ENCODE results near the gene SUPT5H.

GRCh38 chr19:39475748-39476147, 30.4 kb downstream of the SUPT5H start:
- TF ChIP-seq, protein P1, sequence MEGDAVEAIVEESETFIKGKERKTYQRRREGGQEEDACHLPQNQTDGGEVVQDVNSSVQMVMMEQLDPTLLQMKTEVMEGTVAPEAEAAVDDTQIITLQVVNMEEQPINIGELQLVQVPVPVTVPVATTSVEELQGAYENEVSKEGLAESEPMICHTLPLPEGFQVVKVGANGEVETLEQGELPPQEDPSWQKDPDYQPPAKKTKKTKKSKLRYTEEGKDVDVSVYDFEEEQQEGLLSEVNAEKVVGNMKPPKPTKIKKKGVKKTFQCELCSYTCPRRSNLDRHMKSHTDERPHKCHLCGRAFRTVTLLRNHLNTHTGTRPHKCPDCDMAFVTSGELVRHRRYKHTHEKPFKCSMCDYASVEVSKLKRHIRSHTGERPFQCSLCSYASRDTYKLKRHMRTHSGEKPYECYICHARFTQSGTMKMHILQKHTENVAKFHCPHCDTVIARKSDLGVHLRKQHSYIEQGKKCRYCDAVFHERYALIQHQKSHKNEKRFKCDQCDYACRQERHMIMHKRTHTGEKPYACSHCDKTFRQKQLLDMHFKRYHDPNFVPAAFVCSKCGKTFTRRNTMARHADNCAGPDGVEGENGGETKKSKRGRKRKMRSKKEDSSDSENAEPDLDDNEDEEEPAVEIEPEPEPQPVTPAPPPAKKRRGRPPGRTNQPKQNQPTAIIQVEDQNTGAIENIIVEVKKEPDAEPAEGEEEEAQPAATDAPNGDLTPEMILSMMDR (IDR thresholded peaks at IDR 0.05): no peak
- TF ChIP-seq EP300 (IDR thresholded peaks at IDR 0.05) (no peak), POLR2A (IDR thresholded peaks at IDR 0.05) (no peak), POLR2AphosphoS5 (IDR thresholded peaks at IDR 0.05) (no peak)
